ENCODE measurements around the gene FBXO33.
A peak's percentile ranks its signal among the peaks of the same experiment; 100 is the strongest.

Gene FBXO33

GRCh38 chr14:39432179-39432618, at the start of gene FBXO33:
TSS of gene FBXO33 (minus strand) at chr14:39432433. CDS start at chr14:39432162, 271 bp downstream.
- peak; percentile 97 for DNase-seq

GRCh38 chr14:39474416-39474911, 42.2 kb upstream of the FBXO33 start:
- no peak for DNase-seq

GRCh38 chr14:39472078-39472477, 39.8 kb upstream of the FBXO33 start:
- peak; percentile 3 for DNase-seq

- DNase-seq = peak; percentile 12
These were observed 37.0 kb upstream of the FBXO33 start for GRCh38 chr14:39469094-39469710.

GRCh38 chr14:39467889-39468524, 35.8 kb upstream of the FBXO33 start:
- DNase-seq = peak; percentile 15

- no peak for DNase-seq
These were observed 27.7 kb upstream of the FBXO33 start for GRCh38 chr14:39459795-39460478.

GRCh38 chr14:39456702-39457250, 24.5 kb upstream of the FBXO33 start:
- DNase-seq = no peak

GRCh38 chr14:39454906-39455539, 22.8 kb upstream of the FBXO33 start:
- no peak for DNase-seq

GRCh38 chr14:39452680-39453079, 20.4 kb upstream of the FBXO33 start:
- DNase-seq = no peak

GRCh38 chr14:39451811-39452210, 19.6 kb upstream of the FBXO33 start:
- no peak for DNase-seq

GRCh38 chr14:39447175-39447661, 15.0 kb upstream of the FBXO33 start:
- DNase-seq = no peak

- no peak for DNase-seq
These were observed 14.0 kb upstream of the FBXO33 start for GRCh38 chr14:39446131-39446744.

- no peak for DNase-seq
These were observed 10.1 kb upstream of the FBXO33 start for GRCh38 chr14:39442293-39442692.

GRCh38 chr14:39441805-39442204, 9.6 kb upstream of the FBXO33 start:
- no peak for DNase-seq

- no peak for DNase-seq
These were observed 8.7 kb upstream of the FBXO33 start for GRCh38 chr14:39440975-39441374.

GRCh38 chr14:39435241-39435640, 3.0 kb upstream of the FBXO33 start:
- DNase-seq = no peak

- peak; percentile 15 for DNase-seq
These were observed 2.2 kb upstream of the FBXO33 start for GRCh38 chr14:39434401-39434800.

- DNase-seq = no peak
These were observed 1.2 kb upstream of the FBXO33 start for GRCh38 chr14:39433452-39433813.

- peak; percentile 85 for DNase-seq
These were observed 602 bp upstream of the FBXO33 start for GRCh38 chr14:39432619-39433451.

- DNase-seq = peak; percentile 44
These were observed 636 bp downstream of the FBXO33 start for GRCh38 chr14:39431416-39432178.

Measured in suppressor macrophage treated with lipopolysaccharide for 4 hours (primary cell).